Neural progenitor cell (in vitro differentiated cells): ENCODE results near the gene OTULIN. TPM values are rescaled to one million over a fixed set of nuclear protein-coding genes. Genes with fewer than 3 reads are reported as not detected.

Source experiments
- DNase-seq: peaks from one replicate; pipeline ENCODE4 v3.0.0-alpha.2; 2016; ENCODE audit warnings: low spot score
- H2AFZ ChIP-seq: fragments of 200-600 bp; sonication (generic); replicated peaks from 2 replicates; pipeline ENCODE4 v1.6.1; 2016; ENCODE audit warnings: antibody characterized with exemption
- H3F3A ChIP-seq: fragments of 200-600 bp; sonication (generic); 2 replicates; pipeline ENCODE4 v1.6.1; 2016; ENCODE audit warnings: antibody characterized with exemption, low read depth
- H3K27ac ChIP-seq: fragments of 200-600 bp; sonication (generic); 2 replicates; pipeline ENCODE4 v1.5.1; 2016; ENCODE audit warnings: mild to moderate bottlenecking
- H3K27me3 ChIP-seq: fragments of 200-600 bp; sonication (generic); 2 replicates; pipeline ENCODE4 v1.6.1; 2016; ENCODE audit warnings: mild to moderate bottlenecking, moderate library complexity
- H3K36me3 ChIP-seq: fragments of 200-600 bp; sonication (generic); 2 replicates; pipeline ENCODE4 v1.5.1; 2016
- H3K4me1 ChIP-seq: fragments of 200-600 bp; sonication (generic); 2 replicates; pipeline ENCODE4 v1.6.1; 2016; ENCODE audit warnings: mixed run types
- H3K4me2 ChIP-seq: fragments of 200-600 bp; sonication (generic); 2 replicates; pipeline ENCODE4 v1.6.1; 2016
- H3K4me3 ChIP-seq: fragments of 200-600 bp; sonication (generic); 2 replicates; pipeline ENCODE4 v1.5.1; 2016
- H3K79me2 ChIP-seq: fragments of 200-600 bp; sonication (generic); 2 replicates; pipeline ENCODE4 v1.6.1; 2016; ENCODE audit warnings: low read depth
- H3K9ac ChIP-seq: fragments of 200-600 bp; sonication (generic); 2 replicates; pipeline ENCODE4 v1.6.1; 2016
- H3K9me3 ChIP-seq: fragments of 200-600 bp; sonication (generic); 2 replicates; pipeline ENCODE4 v1.5.1; 2016; ENCODE audit warnings: low read depth
- H4K20me1 ChIP-seq: fragments of 200-600 bp; sonication (generic); 2 replicates; pipeline ENCODE4 v1.6.1; 2016; ENCODE audit warnings: low read depth
- H3K27ac Mint-ChIP-seq: 3 replicates; pipeline ENCODE4 v1.8.0; 2021; ENCODE audit warnings: mixed read lengths
- H3K27me3 Mint-ChIP-seq: 2 replicates; pipeline ENCODE4 v1.8.0; 2022; ENCODE audit warnings: low read depth, mild to moderate bottlenecking, inconsistent platforms, moderate library complexity, mixed read lengths; ENCODE audit not compliant: insufficient read depth
- H3K36me3 Mint-ChIP-seq: 3 replicates; pipeline ENCODE4 v1.8.0; 2021; ENCODE audit warnings: mixed read lengths
- H3K4me1 Mint-ChIP-seq: 3 replicates; pipeline ENCODE4 v1.8.0; 2021; ENCODE audit warnings: mixed read lengths
- H3K4me3 Mint-ChIP-seq: 3 replicates; pipeline ENCODE4 v1.8.0; 2021; ENCODE audit warnings: mild to moderate bottlenecking, moderate library complexity, mixed read lengths
- H3K9me3 Mint-ChIP-seq: 3 replicates; pipeline ENCODE4 v1.8.0; 2020; ENCODE audit warnings: mixed read lengths
- EZH2 ChIP-seq: fragments of 200-600 bp; sonication (generic); IDR thresholded peaks from 2 replicates; pipeline ENCODE4 v1.6.1; 2017; ENCODE audit warnings: antibody characterized with exemption, mild to moderate bottlenecking, moderate library complexity
- EZH2phosphoT487 ChIP-seq: fragments of 200-600 bp; sonication (generic); IDR thresholded peaks from 2 replicates; pipeline ENCODE4 v1.6.1; 2017; ENCODE audit warnings: antibody characterized with exemption
- total RNA-seq: library from RNA; depleted of rRNA; stranded (reverse); fragments of >200 nt; gene quantifications from 2 replicates; pipeline ENCODE4 v1.2.3, GENCODE V29; 2015; ENCODE audit warnings: low replicate concordance
- TF ChIP-seq, protein P1 (sequence below): fragments of 200-600 bp; sonication (generic); IDR thresholded peaks from 2 replicates; pipeline ENCODE4 v1.5.1; 2017; ENCODE audit warnings: antibody characterized with exemption, mild to moderate bottlenecking

OTULIN gene
- total RNA-seq, 1 donor from 2014 or later = 23.1 TPM

DNA sequence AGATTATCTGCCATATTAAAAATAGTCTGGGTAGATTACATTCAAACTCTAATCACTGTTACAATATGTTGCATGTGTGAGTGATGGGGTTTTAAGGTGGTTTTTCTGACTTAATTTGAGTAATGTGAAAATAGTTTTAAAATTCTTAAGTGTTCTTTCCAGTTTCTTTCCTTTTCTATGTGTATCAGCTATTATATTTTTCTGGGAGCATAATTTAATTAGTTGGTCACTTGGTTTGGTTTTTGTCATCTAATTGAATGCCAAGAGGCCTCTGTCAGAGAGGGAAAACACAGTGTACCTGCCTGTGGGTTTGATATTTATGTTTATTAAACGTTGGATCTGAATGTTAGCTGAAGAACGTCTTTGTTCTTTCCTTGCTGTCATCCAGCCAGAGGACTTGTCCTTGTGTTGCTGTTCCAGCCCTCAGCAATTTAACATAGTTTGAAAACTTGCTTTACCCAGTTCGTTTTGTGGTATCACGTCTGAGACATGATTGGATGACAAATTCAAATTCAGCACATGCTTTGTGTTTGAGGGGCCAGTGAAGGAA is 19.5 kb downstream of the OTULIN start:
- peaks cover 2% of the 10 kb centered on the region for H3K27me3 Mint-ChIP-seq

GRCh38 chr5:14684757-14685156 is 20.2 kb downstream of the OTULIN start:
- Mint-ChIP-seq H3K27ac (no peak overlapping the region), H3K4me3 (no peak overlapping the region), H3K27me3 (peaks cover 2% of the 10 kb centered on the region), H3K9me3 (no peaks in the 10 kb centered on the region), H3K36me3 (peaks cover 23% of the 10 kb centered on the region), H3K4me1 (peaks cover 4% of the 10 kb centered on the region)
- no peak overlapping the region for H3K27ac ChIP-seq
- no peaks in the 10 kb centered on the region for H3K79me2 ChIP-seq
- H2AFZ ChIP-seq = no peak overlapping the region
- no peaks in the 10 kb centered on the region for H3K27me3 ChIP-seq
- H3K4me3 ChIP-seq = no peak overlapping the region
- DNase-seq = no peak
- H3K4me2 ChIP-seq = no peak overlapping the region
- peaks cover 5% of the 10 kb centered on the region for H4K20me1 ChIP-seq
- peaks cover 11% of the 10 kb centered on the region for H3K36me3 ChIP-seq
- no peaks in the 10 kb centered on the region for H3F3A ChIP-seq
- H3K4me1 ChIP-seq = no peaks in the 10 kb centered on the region
- no peak overlapping the region for H3K9ac ChIP-seq
- no peaks in the 10 kb centered on the region for H3K9me3 ChIP-seq
- TF ChIP-seq EZH2phosphoT487 (no peak), EZH2 (no peak)
- TF ChIP-seq, protein P1, sequence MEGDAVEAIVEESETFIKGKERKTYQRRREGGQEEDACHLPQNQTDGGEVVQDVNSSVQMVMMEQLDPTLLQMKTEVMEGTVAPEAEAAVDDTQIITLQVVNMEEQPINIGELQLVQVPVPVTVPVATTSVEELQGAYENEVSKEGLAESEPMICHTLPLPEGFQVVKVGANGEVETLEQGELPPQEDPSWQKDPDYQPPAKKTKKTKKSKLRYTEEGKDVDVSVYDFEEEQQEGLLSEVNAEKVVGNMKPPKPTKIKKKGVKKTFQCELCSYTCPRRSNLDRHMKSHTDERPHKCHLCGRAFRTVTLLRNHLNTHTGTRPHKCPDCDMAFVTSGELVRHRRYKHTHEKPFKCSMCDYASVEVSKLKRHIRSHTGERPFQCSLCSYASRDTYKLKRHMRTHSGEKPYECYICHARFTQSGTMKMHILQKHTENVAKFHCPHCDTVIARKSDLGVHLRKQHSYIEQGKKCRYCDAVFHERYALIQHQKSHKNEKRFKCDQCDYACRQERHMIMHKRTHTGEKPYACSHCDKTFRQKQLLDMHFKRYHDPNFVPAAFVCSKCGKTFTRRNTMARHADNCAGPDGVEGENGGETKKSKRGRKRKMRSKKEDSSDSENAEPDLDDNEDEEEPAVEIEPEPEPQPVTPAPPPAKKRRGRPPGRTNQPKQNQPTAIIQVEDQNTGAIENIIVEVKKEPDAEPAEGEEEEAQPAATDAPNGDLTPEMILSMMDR = no peak

More for the DNA sequence above, 19.5 kb downstream of the OTULIN start:
- Histone ChIP-seq H3K9me3 (no peaks in the 10 kb centered on the region), H4K20me1 (peaks cover 5% of the 10 kb centered on the region), H3K36me3 (peaks cover 3% of the 10 kb centered on the region), H2AFZ (no peak overlapping the region), H3K4me1 (no peaks in the 10 kb centered on the region), H3K4me3 (no peak overlapping the region), H3K4me2 (no peak overlapping the region), H3F3A (no peaks in the 10 kb centered on the region), H3K79me2 (no peaks in the 10 kb centered on the region), H3K9ac (peak overlapping the region; percentile 11), H3K27ac (no peak overlapping the region), H3K27me3 (no peaks in the 10 kb centered on the region)
- no peak for DNase-seq
- peaks cover 4% of the 10 kb centered on the region for H3K4me1 Mint-ChIP-seq
- TF ChIP-seq EZH2phosphoT487 (no peak), EZH2 (no peak)
- TF ChIP-seq, protein P1 = no peak
- no peak overlapping the region for H3K4me3 Mint-ChIP-seq
- no peaks in the 10 kb centered on the region for H3K9me3 Mint-ChIP-seq
- peaks cover 20% of the 10 kb centered on the region for H3K36me3 Mint-ChIP-seq
- H3K27ac Mint-ChIP-seq = no peak overlapping the region

GRCh38 chr5:14685757-14686156 is 21.2 kb downstream of the OTULIN start:
- no peaks in the 10 kb centered on the region for H3K79me2 ChIP-seq
- H3K36me3 Mint-ChIP-seq = peaks cover 31% of the 10 kb centered on the region
- no peak overlapping the region for H3K4me2 ChIP-seq
- H3F3A ChIP-seq = no peaks in the 10 kb centered on the region
- no peak overlapping the region for H3K27ac Mint-ChIP-seq
- H3K27me3 ChIP-seq = no peaks in the 10 kb centered on the region
- H3K4me3 ChIP-seq = no peak overlapping the region
- H3K4me1 ChIP-seq = no peaks in the 10 kb centered on the region
- peaks cover 15% of the 10 kb centered on the region for H3K36me3 ChIP-seq
- no peaks in the 10 kb centered on the region for H3K9me3 Mint-ChIP-seq
- peaks cover 5% of the 10 kb centered on the region for H4K20me1 ChIP-seq
- no peaks in the 10 kb centered on the region for H3K9me3 ChIP-seq
- TF ChIP-seq, protein P1 = peak; percentile 71
- TF ChIP-seq EZH2 = no peak
- no peak for TF ChIP-seq EZH2phosphoT487
- no peak overlapping the region for H2AFZ ChIP-seq
- H3K27ac ChIP-seq = no peak overlapping the region
- H3K27me3 Mint-ChIP-seq = peaks cover 2% of the 10 kb centered on the region
- H3K4me1 Mint-ChIP-seq = peaks cover 4% of the 10 kb centered on the region
- no peak overlapping the region for H3K4me3 Mint-ChIP-seq
- peak; percentile 63 for DNase-seq
- no peak overlapping the region for H3K9ac ChIP-seq
